Mesendoderm (in vitro differentiated cells): ENCODE data around the gene MZB1.

Source experiments
- DNase-seq: peaks from one replicate; pipeline ENCODE4 v3.0.0; 2013
- H2AK5ac ChIP-seq: 2 replicates; pipeline ENCODE4 v1.6.1; 2013; ENCODE audit warnings: low read length, inconsistent platforms
- H2BK120ac ChIP-seq: 2 replicates; pipeline ENCODE4 v1.6.1; 2013; ENCODE audit warnings: low read depth, mild to moderate bottlenecking, low read length, moderate library complexity, mixed read lengths
- H2BK15ac ChIP-seq: replicated peaks from 2 replicates; pipeline ENCODE4 v1.6.1; 2013; ENCODE audit warnings: low read depth, mild to moderate bottlenecking, moderate library complexity
- H2BK5ac ChIP-seq: 2 replicates; pipeline ENCODE4 v1.6.1; 2013; ENCODE audit warnings: low read length, inconsistent platforms
- H3K18ac ChIP-seq: 2 replicates; pipeline ENCODE4 v1.6.1; 2013; ENCODE audit warnings: mild to moderate bottlenecking, low read length, mixed read lengths
- H3K23ac ChIP-seq: one replicate; pipeline ENCODE4 v1.6.1; 2013; ENCODE audit warnings: low read length
- H3K27ac ChIP-seq: 2 replicates; pipeline ENCODE4 v1.5.1; 2013; ENCODE audit warnings: low read depth, mild to moderate bottlenecking, inconsistent platforms, low read length, moderate library complexity
- H3K27me3 ChIP-seq: 2 replicates; pipeline ENCODE4 v1.6.1; 2013; ENCODE audit warnings: low read length, control low read depth, mild to moderate bottlenecking, inconsistent platforms; ENCODE audit not compliant: insufficient read depth, poor library complexity
- H3K36me3 ChIP-seq: 2 replicates; pipeline ENCODE4 v1.6.1; 2013; ENCODE audit warnings: low read length, inconsistent platforms; ENCODE audit not compliant: control insufficient read depth, insufficient read depth
- H3K4ac ChIP-seq: one replicate; pipeline ENCODE4 v1.6.1; 2013; ENCODE audit warnings: low read depth, mild to moderate bottlenecking, low read length, moderate library complexity
- H3K4me1 ChIP-seq: 2 replicates; pipeline ENCODE4 v1.6.1; 2013; ENCODE audit warnings: low read depth, low read length, inconsistent platforms; ENCODE audit not compliant: control insufficient read depth
- H3K4me2 ChIP-seq: 2 replicates; pipeline ENCODE4 v1.6.1; 2013; ENCODE audit warnings: low read length
- H3K4me3 ChIP-seq: 2 replicates; pipeline ENCODE4 v1.5.1; 2013; ENCODE audit warnings: mild to moderate bottlenecking, low read length
- H3K56ac ChIP-seq: one replicate; pipeline ENCODE4 v1.6.1; 2013; ENCODE audit warnings: low read length
- H3K79me1 ChIP-seq: 2 replicates; pipeline ENCODE4 v1.6.1; 2013; ENCODE audit warnings: low read length, inconsistent platforms
- H3K79me2 ChIP-seq: 2 replicates; pipeline ENCODE4 v1.6.1; 2013; ENCODE audit warnings: mild to moderate bottlenecking, low read length; ENCODE audit not compliant: control insufficient read depth, insufficient read depth
- H3K9ac ChIP-seq: 2 replicates; pipeline ENCODE4 v1.6.1; 2013; ENCODE audit warnings: low read length, inconsistent platforms
- H4K5ac ChIP-seq: one replicate; pipeline ENCODE4 v1.6.1; 2013; ENCODE audit warnings: low read length
- H4K8ac ChIP-seq: one replicate; pipeline ENCODE4 v1.6.1; 2013; ENCODE audit warnings: low read depth, mild to moderate bottlenecking, control low read depth, low read length, moderate library complexity
- WGBS: extraction: QIAGEN DNeasy Blood & Tissue Kit; methylation state at CpG from one replicate; pipeline ENCODE4 v1.1.7; 2013; ENCODE audit warnings: low lambda C conversion rate, missing lambda C conversion rate; ENCODE audit not compliant: insufficient coverage; ENCODE audit errors: extremely low coverage; 5-methylcytosine and 5-hydroxymethylcytosine counted together

MZB1 gene

DNA sequence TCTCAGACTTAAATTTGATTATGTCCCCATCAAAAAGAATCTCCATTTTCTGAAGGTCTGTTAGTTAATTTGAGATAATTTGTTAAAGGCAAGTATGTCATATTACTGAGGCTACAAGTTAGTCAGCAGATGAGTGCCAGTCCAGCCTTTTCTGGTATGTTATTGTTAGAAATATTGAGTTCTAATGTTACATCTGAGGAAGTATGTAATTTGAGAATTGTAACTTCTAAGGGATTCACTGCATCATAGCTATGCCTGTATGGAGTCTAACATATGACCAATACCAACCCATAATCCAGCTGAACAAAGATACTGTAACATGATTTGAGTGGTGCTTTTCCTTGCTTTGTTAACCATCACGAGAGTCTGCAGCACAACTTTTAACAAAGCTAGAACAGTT lies 20.5 kb downstream of the MZB1 start:
- Histone ChIP-seq H3K27me3 (no peaks in the 10 kb centered on the region), H3K79me2 (no peaks in the 10 kb centered on the region), H2BK120ac (no peak overlapping the region), H2AK5ac (no peak overlapping the region), H4K5ac (no peak overlapping the region), H3K4me1 (no peaks in the 10 kb centered on the region), H3K23ac (no peak overlapping the region), H4K8ac (no peak overlapping the region), H3K27ac (no peak overlapping the region), H3K56ac (no peak overlapping the region), H2BK5ac (no peak overlapping the region), H3K36me3 (peaks cover 6% of the 10 kb centered on the region), H3K9ac (no peak overlapping the region), H3K79me1 (no peaks in the 10 kb centered on the region), H3K4me2 (no peak overlapping the region), H3K18ac (no peak overlapping the region), H3K4me3 (no peak overlapping the region), H2BK15ac (no peak overlapping the region), H3K4ac (no peak overlapping the region)
- no peak for DNase-seq
- WGBS = no CpG with 5 or more reads among the region's 1 CpG

DNA sequence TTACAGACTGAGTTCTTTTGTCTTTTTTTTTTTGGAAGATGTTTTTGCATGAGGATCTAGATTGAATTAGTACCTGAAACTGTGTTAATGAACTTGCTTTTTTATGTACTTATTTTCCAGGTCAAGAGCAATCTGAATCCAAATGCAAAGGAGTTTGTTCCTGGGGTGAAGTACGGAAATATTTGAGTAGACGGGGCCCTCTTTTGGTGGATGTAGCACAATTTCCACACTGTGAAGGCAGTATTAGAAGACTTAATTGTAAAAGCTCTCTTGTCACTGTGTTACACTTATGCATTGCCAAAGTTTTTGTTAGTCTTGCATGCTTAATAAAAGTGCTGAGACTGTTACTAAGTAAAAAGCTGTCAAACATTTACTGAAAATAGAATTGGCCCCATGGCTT lies 21.1 kb downstream of the MZB1 start:
- no peak overlapping the region for H2BK15ac ChIP-seq
- no peak overlapping the region for H2AK5ac ChIP-seq
- H4K8ac ChIP-seq = no peak overlapping the region
- H3K4me3 ChIP-seq = no peak overlapping the region
- H3K79me2 ChIP-seq = no peaks in the 10 kb centered on the region
- no peak overlapping the region for H3K18ac ChIP-seq
- peaks cover 5% of the 10 kb centered on the region for H3K36me3 ChIP-seq
- no peak overlapping the region for H3K56ac ChIP-seq
- no peak overlapping the region for H3K4me2 ChIP-seq
- H3K79me1 ChIP-seq = no peaks in the 10 kb centered on the region
- no peak overlapping the region for H2BK120ac ChIP-seq
- H3K27ac ChIP-seq = no peak overlapping the region
- DNase-seq = peak; percentile 29
- H3K27me3 ChIP-seq = no peaks in the 10 kb centered on the region
- H3K4me1 ChIP-seq = no peaks in the 10 kb centered on the region
- no peak overlapping the region for H3K4ac ChIP-seq
- H4K5ac ChIP-seq = no peak overlapping the region
- H3K23ac ChIP-seq = no peak overlapping the region
- H3K9ac ChIP-seq = no peak overlapping the region
- no peak overlapping the region for H2BK5ac ChIP-seq
- no CpG with 5 or more reads among the region's 2 CpGs for WGBS

DNA sequence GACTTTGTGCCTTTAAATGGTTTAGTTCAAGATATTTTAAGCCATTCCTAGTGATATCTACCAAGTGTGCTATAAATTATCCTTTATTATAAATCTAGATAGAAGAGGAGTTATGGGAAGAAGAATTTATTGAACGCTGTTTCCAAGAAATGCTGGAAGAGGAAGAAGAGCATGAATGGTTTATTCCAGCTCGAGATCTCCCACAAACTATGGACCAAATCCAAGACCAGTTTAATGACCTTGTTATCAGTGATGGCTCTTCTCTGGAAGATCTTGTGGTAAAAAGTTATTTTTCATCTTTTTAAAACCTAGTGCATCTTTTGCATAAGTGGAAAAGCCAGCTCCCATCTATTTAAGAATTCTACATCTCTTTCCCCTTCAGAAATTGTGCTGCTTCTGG lies 25.2 kb downstream of the MZB1 start:
- H4K8ac ChIP-seq = no peak overlapping the region
- no peak overlapping the region for H3K4me3 ChIP-seq
- H3K36me3 ChIP-seq = peaks cover 3% of the 10 kb centered on the region

DNA sequence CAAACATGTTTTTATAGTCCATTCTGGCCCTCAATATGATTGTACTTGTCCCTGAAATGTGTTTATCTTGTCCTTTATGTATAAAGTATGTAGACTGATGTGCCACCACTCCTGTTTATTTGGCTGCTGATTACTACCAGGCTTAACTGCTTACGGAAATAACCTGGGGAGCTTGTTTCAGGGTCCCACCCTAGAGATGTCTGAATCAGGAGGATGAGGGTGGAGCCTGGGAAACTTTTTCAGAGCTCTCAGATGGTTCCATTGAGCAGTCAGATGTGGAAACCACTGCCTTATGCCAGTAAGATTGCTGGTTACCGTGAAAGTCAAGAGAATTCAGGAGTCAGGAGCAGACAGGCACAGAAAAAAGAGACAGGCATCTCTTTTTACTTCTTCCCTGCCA lies 25.8 kb downstream of the MZB1 start:
- no peak for DNase-seq
- Histone ChIP-seq H3K36me3 (peaks cover 3% of the 10 kb centered on the region), H3K23ac (no peak overlapping the region), H4K8ac (peak overlapping the region; percentile 28), H3K4me1 (no peaks in the 10 kb centered on the region), H2BK120ac (no peak overlapping the region), H3K4me2 (no peak overlapping the region), H4K5ac (no peak overlapping the region), H2AK5ac (no peak overlapping the region), H3K4ac (no peak overlapping the region), H3K56ac (no peak overlapping the region), H3K27ac (no peak overlapping the region), H3K27me3 (no peaks in the 10 kb centered on the region), H3K18ac (no peak overlapping the region), H3K9ac (no peak overlapping the region), H3K79me2 (peaks cover 16% of the 10 kb centered on the region), H3K4me3 (no peak overlapping the region), H2BK15ac (no peak overlapping the region), H2BK5ac (no peak overlapping the region), H3K79me1 (peaks cover under 1% of the 10 kb centered on the region)
- WGBS = no CpG with 5 or more reads among the region's 2 CpGs

More for the DNA sequence above, 25.2 kb downstream of the MZB1 start:
- no peak overlapping the region for H3K56ac ChIP-seq
- no peaks in the 10 kb centered on the region for H3K79me1 ChIP-seq
- H3K4ac ChIP-seq = no peak overlapping the region
- no peak overlapping the region for H2AK5ac ChIP-seq
- H3K79me2 ChIP-seq = peaks cover 11% of the 10 kb centered on the region
- no CpG with 5 or more reads among the region's 2 CpGs for WGBS
- no peak overlapping the region for H3K9ac ChIP-seq
- no peaks in the 10 kb centered on the region for H3K4me1 ChIP-seq
- H2BK15ac ChIP-seq = no peak overlapping the region
- DNase-seq = no peak
- no peak overlapping the region for H3K27ac ChIP-seq
- no peak overlapping the region for H3K18ac ChIP-seq
- no peak overlapping the region for H2BK5ac ChIP-seq
- no peak overlapping the region for H3K23ac ChIP-seq
- H3K27me3 ChIP-seq = no peaks in the 10 kb centered on the region
- no peak overlapping the region for H2BK120ac ChIP-seq
- no peak overlapping the region for H3K4me2 ChIP-seq
- no peak overlapping the region for H4K5ac ChIP-seq

DNA sequence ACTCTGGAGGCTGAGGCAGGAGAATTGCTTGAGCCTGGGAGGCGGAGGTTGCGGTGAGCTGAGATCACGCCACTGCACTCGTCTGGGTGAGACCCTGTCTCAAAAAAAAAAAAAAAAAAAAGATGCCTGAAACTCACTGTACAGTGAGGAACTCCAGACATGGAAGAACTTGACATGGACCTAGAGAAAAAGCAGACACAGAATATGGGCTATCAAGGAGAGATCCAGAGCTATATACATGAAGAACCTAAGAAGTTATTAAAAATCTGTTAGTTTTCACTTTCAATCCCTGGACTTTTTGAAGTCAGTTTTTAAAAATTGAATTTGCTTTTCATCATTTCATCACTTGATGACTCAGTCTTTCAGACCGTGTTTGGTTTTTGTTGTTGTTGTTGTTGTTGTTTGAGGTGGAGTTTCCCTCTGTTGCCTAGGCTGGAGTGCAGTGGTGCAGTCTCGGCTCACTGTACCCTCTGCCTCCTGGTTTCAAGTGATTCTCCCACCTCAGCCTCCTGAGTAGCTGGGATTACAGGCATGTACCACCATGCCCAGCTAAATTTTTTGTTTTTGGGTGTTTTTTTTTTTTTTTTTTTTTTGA lies 27.8 kb downstream of the MZB1 start:
- H3K27me3 ChIP-seq = no peaks in the 10 kb centered on the region
- no peak overlapping the region for H3K23ac ChIP-seq
- H3K4me3 ChIP-seq = no peak overlapping the region
- no peak for DNase-seq
- no peak overlapping the region for H3K18ac ChIP-seq
- H3K4ac ChIP-seq = no peak overlapping the region
- no peak overlapping the region for H3K4me2 ChIP-seq
- no peak overlapping the region for H4K8ac ChIP-seq
- no peak overlapping the region for H4K5ac ChIP-seq
- peaks cover 7% of the 10 kb centered on the region for H3K79me1 ChIP-seq
- peaks cover 31% of the 10 kb centered on the region for H3K79me2 ChIP-seq
- no peaks in the 10 kb centered on the region for H3K4me1 ChIP-seq
- no peak overlapping the region for H2AK5ac ChIP-seq
- no peak overlapping the region for H2BK15ac ChIP-seq
- H3K9ac ChIP-seq = no peak overlapping the region
- no peak overlapping the region for H2BK120ac ChIP-seq
- H2BK5ac ChIP-seq = no peak overlapping the region
- no CpG with 5 or more reads among the region's 6 CpGs for WGBS
- no peak overlapping the region for H3K27ac ChIP-seq
- H3K56ac ChIP-seq = no peak overlapping the region
- peaks cover 3% of the 10 kb centered on the region for H3K36me3 ChIP-seq

DNA sequence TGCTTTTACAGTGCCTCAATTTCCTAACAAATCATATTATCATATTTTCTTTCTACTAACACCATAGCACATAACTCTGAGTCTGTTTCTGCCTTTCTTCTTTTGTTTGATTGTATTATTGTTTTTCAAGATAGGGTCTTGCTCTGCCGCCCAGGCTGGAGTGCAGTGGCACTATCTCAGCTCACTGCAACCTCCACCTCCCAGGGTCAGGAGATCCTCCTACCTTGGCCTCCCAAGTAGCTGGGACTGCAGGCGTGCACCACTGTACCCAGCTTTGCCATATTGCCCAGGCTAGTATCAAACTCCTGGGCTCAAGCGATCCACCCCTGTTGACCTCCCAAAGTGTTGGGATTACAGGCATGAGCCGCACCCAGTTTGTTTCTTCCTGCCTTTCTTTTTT lies 29.3 kb downstream of the MZB1 start:
- no peak overlapping the region for H3K4ac ChIP-seq
- H2AK5ac ChIP-seq = no peak overlapping the region
- H2BK120ac ChIP-seq = no peak overlapping the region
- H3K9ac ChIP-seq = no peak overlapping the region
- H3K79me1 ChIP-seq = peaks cover 7% of the 10 kb centered on the region
- H3K4me3 ChIP-seq = no peak overlapping the region
- H3K79me2 ChIP-seq = peaks cover 42% of the 10 kb centered on the region
- H3K23ac ChIP-seq = no peak overlapping the region
- H3K4me1 ChIP-seq = no peaks in the 10 kb centered on the region
- H2BK15ac ChIP-seq = no peak overlapping the region
- H3K27me3 ChIP-seq = no peaks in the 10 kb centered on the region
- no peak overlapping the region for H3K27ac ChIP-seq
- H2BK5ac ChIP-seq = no peak overlapping the region
- no peak overlapping the region for H4K8ac ChIP-seq
- H3K56ac ChIP-seq = no peak overlapping the region
- no peaks in the 10 kb centered on the region for H3K36me3 ChIP-seq
- H3K18ac ChIP-seq = no peak overlapping the region
- DNase-seq = no peak
- H3K4me2 ChIP-seq = no peak overlapping the region
- no CpG with 5 or more reads among the region's 4 CpGs for WGBS
- no peak overlapping the region for H4K5ac ChIP-seq
